Esophagus muscularis mucosa (tissue), 4 donors: ENCODE data around the gene SH3RF3.

Experiments used
- CTCF ChIP-seq, 3 experiments: fragments of 200-600 bp in 2 of 3; fragments of 450-650 bp in 1 of 3; sonication (generic) in 2 of 3; IDR thresholded peaks; one replicate each; pipeline ENCODE4 v1.5.1; 2017 to 2019; ENCODE audit warnings: antibody characterized with exemption in 3 of 3, mild to moderate bottlenecking in 2 of 3, moderate library complexity in 1 of 3
- EP300 ChIP-seq: sonication (generic); formaldehyde crosslinking; IDR thresholded peaks from one replicate; pipeline ENCODE4 v1.6.1; 2017; ENCODE audit warnings: antibody characterized with exemption
- POLR2A ChIP-seq: fragments of 450-650 bp; IDR thresholded peaks from one replicate; pipeline ENCODE4 v1.6.1; 2017; ENCODE audit warnings: antibody characterized with exemption, moderate library complexity, mild to moderate bottlenecking, low read depth
- POLR2AphosphoS5 ChIP-seq, 2 donors: sonication (generic); formaldehyde crosslinking; IDR thresholded peaks; one replicate each; pipeline ENCODE4 v1.6.1; 2017; ENCODE audit warnings: antibody characterized with exemption in 2 of 2

GRCh38 chr2:109498906-109499305 is 369.9 kb downstream of the SH3RF3 start:
- no peak for TF ChIP-seq POLR2AphosphoS5 (IDR thresholded peaks at IDR 0.05)
- no peak for TF ChIP-seq CTCF (IDR thresholded peaks at IDR 0.05)
- TF ChIP-seq POLR2A, result no peak
- TF ChIP-seq EP300, result no peak
